Activated CD8-positive, alpha-beta memory T cell treated with anti-CD3 and anti-CD28 coated beads, Interleukin-2, amount 50 U/mL, for 4 hours (primary cell): ENCODE results near the gene CCDC68.

Experiments used
- DNase-seq: peaks from one replicate; pipeline ENCODE4 v3.0.0-alpha.2; 2020

Gene CCDC68

DNA sequence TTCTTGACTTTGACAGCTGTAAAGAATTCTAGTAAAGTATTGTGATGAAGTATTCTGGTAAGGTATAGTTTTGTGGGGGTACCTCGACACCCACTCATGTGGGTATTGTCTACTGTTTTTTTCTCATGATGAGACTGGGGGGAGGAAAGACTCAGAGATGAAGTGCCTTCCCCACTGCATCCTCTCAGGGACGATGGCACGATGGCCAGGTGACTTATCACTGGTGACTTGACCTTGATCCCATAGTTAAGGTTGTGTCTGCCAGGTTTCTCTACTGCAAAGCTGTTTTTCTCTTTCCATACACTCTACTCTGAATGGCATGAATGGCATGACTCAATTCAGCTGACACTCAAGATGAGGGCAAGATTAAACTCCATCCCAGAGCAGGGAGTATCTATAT, 936 bp upstream of the CCDC68 start:
- DNase-seq, result no peak

DNA sequence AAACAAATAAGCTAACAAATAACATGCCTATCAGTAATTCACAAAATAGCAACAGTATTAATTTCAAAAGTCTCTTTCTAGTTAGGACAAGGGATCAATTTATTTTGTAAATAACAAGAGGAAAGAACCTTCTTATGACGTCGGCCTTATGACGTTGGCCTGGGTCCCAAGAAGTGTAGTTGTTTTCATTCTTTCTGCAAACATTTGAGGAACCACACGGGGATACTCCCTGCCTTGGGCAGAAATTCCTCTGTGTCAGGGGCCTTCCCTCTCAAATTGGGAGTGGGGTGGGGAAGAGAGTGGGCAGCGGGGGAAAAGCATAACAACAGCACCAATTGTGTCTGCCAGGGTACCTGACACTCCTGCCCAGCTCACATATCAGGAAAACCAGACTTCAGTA, 1.3 kb downstream of the CCDC68 start:
- no peak for DNase-seq

DNA sequence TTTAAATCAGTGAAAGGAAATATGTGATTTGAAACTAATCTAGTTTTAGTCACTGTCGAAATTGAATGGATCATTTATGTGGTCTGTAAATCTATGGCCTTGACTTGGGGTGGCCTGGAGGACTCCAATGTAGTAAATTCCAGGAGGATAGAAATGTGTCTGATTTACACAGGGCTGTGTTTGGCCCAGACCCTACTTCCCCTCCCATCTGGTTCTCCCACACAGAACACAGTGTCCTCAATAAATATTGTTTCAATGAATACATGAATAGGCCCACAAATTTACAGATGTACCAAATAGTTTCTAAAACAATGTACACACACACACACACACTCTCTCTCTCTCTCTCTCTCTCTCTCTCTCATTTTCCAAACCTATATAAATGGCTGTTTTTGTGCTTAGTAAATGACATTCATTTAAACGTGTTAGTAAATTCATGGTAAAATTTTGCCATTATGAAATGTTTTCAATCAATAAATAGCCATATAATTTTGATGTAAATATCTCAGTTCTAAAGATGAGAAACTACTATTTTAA, 1.9 kb downstream of the CCDC68 start:
- no peak for DNase-seq

DNA sequence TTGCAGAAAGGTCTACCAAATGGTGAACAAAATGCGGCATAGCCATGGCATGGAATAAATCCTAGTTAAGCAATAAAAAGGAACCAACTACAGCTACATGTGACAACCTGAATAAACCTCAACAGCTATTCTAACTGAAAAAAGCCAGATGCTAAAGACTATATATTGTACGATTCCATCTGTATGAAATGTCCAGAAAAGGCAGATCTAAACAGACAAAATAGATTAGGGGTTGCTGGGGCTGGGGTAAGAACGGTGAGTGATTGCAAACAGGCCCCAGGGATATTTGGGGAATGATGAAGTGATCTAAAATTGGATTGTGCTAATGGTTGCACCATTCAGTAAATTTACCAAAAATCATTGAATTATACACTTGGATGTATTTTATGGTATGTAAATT, 2.8 kb downstream of the CCDC68 start:
- DNase-seq, result no peak

GRCh38 chr18:54952026-54952425, 7.2 kb downstream of the CCDC68 start:
- no peak for DNase-seq

GRCh38 chr18:54950221-54950620, 9.0 kb downstream of the CCDC68 start:
- DNase-seq, result no peak

- DNase-seq, result no peak
These were observed 9.7 kb downstream of the CCDC68 start for GRCh38 chr18:54949588-54949987.

- DNase-seq, result no peak
These were observed 10.9 kb downstream of the CCDC68 start for GRCh38 chr18:54948350-54948837.

GRCh38 chr18:54947091-54947490, 12.2 kb downstream of the CCDC68 start:
- no peak for DNase-seq

DNA sequence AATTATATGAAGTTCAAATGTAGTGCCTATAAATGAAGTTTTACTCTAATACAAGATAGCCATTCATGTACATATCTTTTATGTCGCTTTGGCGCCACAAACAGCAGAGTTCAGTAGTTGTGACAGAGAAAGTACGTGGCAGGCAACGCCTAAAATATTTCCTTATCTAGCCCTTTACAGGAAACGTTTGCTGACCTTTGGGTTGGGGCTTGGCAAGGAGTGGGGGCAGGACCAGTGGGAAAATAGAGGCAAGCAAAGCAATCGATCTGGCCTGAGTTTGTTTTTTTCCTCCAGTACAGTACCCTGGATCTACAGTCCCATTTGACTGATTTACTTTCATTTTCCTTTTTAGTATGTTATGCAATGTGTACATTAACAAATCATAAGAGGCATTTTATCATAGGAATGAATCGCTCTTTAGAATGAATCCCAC, 13.1 kb downstream of the CCDC68 start:
- DNase-seq, result no peak

GRCh38 chr18:54945576-54946125, 13.6 kb downstream of the CCDC68 start:
- DNase-seq, result no peak

DNA sequence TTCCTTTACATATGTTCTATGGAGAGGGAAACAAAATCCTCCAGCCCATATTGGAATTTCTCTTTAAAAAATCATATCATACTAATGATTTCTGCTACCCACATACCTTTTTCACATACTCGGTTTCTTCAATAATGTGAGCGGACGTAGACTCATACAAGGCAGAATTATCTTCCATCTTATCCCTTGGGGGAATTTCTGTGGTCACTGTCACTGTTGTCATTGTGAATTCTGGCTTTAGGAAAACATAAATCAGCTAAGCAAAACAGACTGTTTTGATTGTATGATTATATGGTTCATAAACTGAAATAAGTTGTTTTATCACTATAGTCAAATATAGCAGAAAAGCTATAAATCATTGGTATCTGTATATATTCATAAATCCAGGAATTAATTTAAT, 16.7 kb downstream of the CCDC68 start:
- no peak for DNase-seq

DNA sequence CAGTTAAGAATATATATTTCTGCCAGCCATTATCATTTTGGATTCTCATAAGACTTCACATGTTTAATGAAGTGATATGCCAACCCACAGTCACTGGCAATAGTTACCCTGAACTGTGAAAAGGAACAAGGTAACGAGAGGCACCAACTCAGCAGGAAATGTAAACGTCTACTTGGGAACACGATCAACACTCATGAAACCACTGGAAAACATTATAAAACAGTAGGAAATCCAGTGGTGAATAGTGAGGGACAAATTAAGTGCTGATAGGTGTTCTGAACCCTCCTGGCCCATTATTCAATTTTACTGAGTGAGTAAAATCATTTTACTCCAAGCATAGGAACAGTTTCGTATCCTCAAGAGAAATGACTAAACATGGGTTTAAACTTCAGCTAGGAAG, 17.1 kb downstream of the CCDC68 start:
- DNase-seq, result no peak

GRCh38 chr18:54939361-54939917, 19.8 kb downstream of the CCDC68 start:
- no peak for DNase-seq

- DNase-seq, result no peak
These were observed 20.8 kb downstream of the CCDC68 start for GRCh38 chr18:54938506-54938905.

DNA sequence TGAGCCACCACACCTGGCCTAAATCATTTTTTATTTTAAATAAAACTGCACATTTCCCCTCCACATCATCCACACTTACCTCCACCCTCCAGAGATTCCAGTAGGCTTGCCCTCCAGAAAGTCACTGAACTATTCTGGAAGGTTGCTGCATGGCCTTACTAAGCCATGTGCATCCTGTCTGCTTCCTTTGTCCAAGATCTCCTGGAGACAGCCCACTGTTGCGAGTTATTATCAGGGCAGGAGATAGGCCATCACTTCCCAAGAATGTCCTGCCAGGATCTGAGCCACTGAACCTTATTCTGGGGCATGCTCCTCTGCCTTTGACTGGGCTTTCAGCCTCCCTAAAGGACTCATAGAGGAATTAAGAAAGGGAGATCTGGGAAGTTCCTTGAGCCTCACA, 26.8 kb downstream of the CCDC68 start:
- no peak for DNase-seq

DNA sequence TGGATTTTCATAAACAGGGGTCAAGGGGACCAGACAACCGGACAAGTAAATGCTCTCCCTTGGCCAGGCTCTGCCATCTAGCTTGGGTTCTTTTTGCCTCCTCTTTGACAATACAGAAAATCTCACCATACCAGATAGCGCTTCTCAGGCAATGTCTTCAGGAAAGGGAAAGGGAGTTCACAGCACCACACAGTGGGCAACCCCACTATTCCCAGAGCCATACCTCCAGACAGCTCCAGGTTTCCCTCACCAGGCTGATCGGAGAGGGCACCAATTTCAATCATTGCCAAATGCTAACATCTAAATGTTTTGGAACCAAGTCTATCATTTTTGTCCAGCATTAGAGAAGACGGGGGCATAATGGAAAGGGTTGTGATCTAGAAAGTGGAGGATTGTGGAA, 28.1 kb downstream of the CCDC68 start:
- no peak for DNase-seq

- DNase-seq, result no peak
These were observed 31.0 kb downstream of the CCDC68 start for GRCh38 chr18:54928236-54928635.

DNA sequence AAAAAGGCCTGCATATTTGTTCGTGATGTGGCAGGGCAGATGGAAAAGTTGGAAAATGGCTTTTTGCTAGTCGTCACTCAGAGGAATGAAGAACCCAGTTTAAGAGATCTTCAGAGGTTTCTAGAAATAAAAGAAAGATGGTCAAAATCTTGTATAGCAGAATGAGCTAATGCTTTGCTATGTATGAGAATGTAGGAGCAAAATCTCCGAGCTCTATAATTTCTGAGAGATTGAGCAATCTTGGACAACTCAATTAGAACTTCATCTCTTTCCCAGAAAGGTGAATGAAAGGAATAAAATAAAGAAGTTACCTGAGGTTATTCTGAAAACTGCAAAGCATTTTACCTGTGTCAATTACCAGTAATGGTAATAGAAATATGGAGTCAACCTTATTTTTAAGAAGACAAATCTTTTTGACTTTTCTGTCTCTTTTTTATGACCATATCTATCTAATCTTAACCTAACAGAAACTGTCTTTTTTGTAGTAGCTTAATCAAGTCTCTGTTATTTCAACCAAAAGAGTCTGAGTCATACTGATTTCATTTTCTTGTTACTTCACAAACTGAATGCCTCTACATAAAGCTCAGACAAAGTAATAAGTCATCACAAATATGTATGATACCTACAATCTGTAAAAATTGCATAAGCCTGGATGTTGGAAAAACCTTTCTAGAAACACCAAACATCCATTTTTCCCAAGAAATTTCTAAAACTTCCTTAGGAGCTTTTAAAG, 32.5 kb downstream of the CCDC68 start:
- DNase-seq, result no peak

- DNase-seq, result no peak
These were observed 34.3 kb downstream of the CCDC68 start for GRCh38 chr18:54924948-54925347.

- DNase-seq, result no peak
These were observed 35.8 kb downstream of the CCDC68 start for GRCh38 chr18:54923339-54923956.

- DNase-seq, result no peak
These were observed 39.8 kb downstream of the CCDC68 start for GRCh38 chr18:54919412-54919811.

- DNase-seq, result no peak
These were observed 41.2 kb downstream of the CCDC68 start for GRCh38 chr18:54918060-54918459.

GRCh38 chr18:54916507-54916906, 42.8 kb downstream of the CCDC68 start:
- no peak for DNase-seq
